DMS79 (cell line): ENCODE measurements around the gene KRTAP2-4.
"Not testable (repeated sequence)": the region's sequence is repeated elsewhere in the genome, so short reads cannot be mapped to it uniquely, and the experiment has no call there.

ENCODE experiments used
- DNase-seq: peaks from one replicate; lab custom pipeline; 2025; lab: John Stamatoyannopoulos, UW

The KRTAP2-4 gene

DNA sequence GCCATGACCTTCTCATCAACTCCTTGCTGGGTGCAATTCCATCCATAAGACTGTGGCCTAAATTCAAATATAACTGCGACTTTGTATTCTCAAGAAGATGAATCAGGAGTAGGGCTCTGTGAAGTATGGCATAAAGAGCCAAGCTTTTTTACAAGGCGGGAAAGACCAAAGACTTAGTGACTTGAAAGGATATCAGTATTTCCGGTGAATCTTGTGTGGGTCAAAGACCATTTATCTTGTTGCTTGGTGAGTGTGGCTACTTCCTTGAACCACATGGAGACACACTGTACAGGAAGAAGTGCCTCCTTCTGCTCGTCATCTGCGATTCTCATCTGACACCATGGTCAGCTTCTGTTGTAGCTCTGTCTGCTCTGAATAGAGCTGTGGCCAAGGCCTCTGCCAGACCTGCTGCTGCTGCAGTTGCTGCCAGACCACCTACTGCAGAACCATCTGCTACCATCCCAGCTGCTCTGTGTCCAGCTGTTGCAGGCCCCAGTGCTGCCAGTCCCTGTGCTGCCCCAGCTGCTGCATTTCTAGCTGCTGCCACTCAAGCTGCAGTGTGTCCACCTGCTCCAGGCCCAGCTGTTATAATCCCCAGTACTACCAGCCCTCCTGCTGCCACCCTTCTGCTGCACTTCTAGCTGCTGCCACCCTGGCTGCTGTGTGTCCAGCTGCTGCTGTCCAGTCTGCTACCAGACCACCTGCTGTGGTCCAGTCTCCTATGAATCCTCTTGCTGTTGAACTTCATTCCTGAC lies 6.1 kb upstream of the KRTAP2-4 start:
- DNase-seq, result no peak

DNA sequence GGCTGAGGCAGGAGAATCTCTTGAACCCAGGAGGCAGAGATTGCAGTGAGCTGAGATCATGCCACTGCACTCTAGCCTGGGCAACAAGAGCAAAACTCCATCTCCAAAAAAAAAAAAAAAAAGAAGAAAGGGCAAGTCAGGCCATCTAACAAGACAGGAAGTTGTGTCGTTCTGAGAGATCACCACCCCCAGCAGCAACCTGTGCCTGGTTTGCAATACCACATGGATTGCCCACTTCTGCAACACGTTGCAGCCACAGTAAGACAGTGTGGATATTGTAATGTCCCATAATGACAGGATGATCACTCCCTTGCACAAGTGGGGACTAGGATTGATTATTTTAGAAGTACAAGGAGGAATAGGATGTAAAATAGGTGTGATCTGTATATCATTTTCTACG lies 3.4 kb upstream of the KRTAP2-4 start:
- DNase-seq, result no peak

DNA sequence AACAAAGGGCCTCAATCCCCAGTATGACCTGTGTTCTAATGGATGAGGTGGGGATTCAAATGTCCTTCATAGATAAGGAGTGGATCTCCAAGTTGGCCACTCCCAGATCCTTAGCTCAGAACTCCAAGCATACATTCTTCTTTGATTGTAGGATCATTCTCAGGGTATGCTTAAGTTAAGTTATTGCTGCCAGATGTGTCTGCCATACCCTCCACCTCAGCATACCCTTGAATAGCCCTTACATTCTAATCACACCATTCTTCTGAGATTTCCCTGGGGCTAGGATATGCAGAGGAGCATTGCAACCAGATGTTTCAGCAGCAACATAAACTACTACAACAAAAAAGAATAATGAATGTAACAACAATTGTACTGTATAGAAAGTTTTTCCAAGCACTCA lies 1.6 kb upstream of the KRTAP2-4 start:
- no peak for DNase-seq

DNA sequence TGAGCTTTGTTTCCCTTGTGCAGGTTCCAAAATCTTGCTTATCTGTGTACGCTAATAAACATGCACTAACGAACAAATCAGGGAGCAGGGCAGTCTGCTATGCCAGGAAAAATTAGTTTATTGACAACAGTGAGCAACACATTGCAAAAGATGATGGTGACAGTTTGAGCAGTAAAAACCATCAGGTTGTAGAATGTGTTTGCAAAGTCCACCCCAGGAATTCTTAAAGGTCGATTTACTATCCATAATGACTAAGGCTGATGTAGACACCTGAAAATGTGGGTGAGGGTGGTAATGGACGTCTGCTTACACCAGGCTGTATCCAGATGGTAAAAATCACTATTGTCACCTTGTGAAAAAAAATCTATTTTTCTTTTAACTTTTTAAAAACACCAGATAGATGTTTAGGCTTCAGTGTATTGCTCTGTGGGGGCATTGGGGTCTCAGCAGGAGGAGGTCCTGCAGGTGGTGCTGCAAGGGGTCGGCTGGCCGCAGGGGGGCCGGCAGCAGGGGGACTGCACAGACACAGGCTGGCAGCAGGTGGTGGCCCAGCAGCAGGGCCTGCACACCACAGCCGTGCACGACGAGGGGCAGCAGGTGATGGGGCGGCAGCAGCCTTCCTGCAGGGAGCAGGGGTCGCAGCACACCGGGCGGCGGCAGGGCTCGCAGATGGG lies 526 bp downstream of the KRTAP2-4 start:
- not testable (repeated sequence) for DNase-seq

DNA sequence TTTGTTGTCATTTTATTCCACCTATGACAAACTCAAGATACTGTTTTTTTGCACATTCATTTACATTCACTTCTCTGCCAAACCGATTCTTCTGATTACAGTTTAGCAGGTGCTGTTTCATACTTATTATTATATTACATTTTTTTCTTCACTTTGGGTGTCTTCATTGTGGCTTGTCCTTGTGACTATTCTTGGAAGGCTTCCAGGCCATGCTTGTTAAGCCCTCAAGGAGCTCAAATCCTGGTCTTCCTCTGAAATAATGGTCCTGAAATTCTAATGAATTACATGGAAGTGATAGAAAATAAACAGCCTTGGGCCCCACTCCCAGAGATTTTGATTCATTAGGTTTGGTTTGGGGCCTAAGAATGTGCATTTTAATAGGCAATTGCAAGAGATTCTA lies 1.4 kb downstream of the KRTAP2-4 start:
- DNase-seq, result peak; percentile 14

DNA sequence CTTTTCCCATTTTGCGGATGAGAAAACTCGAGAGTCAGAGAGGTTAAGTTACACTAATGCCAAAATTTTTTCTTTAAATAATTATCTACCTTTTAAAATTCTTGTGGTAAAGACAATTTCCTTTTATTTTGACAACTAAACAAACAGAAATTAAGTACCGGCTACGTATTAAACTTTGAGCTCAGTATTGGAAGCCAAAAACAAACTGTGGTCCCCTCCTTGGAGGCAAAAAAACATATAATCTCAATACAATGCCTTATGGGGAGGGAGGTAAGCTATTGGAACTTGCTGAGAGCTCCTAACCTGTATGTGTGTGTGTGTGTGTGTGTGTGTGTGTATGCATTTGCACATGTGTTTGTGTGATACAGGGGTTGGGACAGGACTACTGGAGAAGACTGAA lies 2.2 kb downstream of the KRTAP2-4 start:
- no peak for DNase-seq

DNA sequence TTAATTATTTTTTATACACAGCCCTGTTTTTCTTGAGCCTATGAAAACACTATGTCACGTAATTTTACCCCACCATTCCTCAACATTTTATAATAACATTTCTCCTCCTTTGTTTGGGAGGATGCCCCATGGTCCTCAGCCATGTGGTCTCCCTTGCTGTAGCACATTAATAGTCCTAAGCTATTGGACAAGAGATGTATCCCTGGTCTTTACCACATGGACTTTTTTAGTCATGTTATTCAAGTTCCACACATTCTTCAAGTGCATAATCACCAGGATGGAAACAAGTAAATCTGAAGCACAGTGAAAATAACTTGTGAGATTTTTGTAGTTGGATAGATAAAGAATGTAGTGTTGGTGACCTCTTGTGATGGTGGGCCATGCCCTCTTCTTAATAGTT lies 3.7 kb downstream of the KRTAP2-4 start:
- no peak for DNase-seq

DNA sequence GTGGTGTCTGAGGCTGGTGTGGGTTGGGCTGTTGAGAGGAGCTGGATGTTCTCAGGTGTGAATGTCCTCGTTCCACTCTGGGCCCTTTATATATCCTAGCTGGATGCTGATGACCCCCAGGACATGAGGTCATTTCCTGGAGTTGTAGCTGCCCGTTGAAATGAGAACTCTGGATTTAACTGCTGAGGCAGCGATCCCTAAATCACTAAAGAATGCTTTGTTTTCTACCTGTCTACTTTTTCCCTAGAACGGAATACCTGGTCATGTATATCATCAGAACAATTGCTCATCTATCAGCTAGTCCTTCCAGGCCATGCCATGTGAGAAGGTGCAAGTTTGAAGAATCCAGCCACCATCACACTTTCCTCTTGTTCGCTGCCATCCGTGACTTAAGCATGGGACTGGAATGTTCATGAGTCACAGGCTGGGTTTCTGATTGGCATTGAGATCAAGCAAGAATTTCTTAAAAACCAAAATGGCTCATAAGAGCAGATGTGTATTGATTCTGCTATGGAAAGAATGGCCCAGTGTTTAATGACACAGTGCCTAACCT lies 5.6 kb downstream of the KRTAP2-4 start, which contains the start of gene KRTAP2-3:
TSS of gene KRTAP2-3 (minus strand) at position 63 of the 553 bp plus-strand sequence. CDS start 64 bp downstream, outside the sequence.
- no peak for DNase-seq

DNA sequence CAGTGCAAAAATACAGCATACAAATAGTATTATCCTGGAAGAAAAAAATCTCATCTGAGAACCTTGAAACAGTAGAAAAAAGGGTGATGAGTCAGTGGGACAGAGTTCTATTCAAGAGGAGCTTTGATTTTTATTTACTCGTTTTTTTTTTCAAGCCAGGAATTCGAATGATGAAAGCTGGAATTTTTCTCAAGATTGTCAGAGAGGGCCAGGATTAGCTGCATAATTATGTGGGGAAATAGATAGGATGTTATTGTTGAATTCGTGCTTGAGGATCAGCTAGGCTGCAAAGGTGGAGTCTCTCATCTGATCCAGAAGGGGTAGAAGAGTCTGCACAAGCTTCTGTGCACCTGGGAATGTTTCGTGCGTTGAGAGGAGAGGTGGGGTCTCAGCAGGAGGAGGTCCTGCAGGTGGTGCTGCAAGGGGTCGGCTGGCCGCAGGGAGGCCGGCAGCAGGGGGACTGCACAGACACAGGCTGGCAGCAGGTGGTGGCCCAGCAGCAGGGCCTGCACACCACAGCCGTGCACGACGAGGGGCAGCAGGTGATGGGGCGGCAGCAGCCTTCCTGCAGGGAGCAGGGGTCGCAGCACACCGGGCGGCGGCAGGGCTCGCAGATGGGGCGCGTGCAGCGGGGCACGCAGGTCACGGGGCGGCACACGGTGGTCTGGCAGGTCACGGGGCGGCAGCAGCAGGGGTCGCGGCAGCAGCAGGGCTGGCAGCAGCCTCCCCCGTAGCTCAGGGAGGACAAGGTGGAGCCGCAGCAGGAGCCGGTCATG lies 6.2 kb downstream of the KRTAP2-4 start:
- DNase-seq, result not testable (repeated sequence)

DNA sequence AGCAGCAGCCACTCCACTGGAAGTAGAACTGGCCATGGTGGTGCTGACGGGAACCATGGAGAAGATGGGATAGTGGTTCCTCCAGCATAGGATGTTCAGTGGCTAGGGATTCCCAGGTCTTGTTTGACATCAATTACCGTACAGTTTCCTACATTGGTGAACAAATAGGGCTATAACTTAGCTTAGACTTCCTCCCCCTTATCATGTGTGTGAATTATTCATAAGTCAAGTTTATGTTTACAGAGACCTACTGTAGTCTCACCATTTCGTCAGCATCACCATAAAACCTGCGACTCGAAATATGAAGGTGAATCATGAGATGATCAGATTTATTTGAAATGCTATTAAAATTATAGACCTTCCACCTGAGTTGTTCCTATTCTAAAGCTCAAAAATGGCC lies 6.9 kb downstream of the KRTAP2-4 start:
- DNase-seq, result no peak

DNA sequence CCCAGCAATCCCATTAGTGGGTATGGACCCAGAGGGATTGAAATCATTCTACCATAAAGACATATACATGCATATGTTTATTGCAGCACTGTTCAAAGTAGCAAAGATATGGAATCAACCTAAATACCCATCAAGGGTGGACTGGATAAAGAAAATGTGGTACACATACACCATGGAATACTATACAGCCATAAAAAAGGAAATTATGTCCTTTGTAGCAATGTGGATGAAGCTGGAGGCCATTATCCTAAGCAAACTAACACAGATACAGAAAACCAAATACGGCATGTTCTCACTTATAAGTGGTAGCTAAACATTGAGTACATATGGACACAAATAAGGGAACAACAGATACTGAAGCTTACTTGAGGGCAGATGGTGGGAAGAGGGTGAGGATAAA lies 8.1 kb downstream of the KRTAP2-4 start:
- DNase-seq, result no peak

DNA sequence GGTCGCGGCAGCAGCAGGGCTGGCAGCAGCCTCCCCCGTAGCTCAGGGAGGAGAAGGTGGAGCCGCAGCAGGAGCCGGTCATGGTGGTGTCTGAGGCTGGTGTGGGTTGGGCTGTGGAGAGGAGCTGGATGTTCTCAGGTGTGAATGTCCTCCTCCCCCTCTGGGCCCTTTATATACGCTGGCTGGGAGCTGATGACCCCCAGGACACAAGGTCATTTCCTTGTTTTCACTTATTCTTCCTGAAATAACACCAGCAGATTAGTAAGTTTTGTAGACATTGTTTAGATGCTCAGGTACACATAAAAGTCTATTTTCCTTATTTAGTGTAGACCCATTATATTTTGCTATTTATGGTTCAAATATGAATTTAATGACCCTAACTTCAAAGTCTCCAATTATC lies 10.5 kb downstream of the KRTAP2-4 start, which contains the start of gene KRTAP2-2:
TSS of gene KRTAP2-2 (minus strand) at position 101 of the 400 bp plus-strand sequence. CDS start at position 82, 19 bp downstream.
- DNase-seq, result not testable (repeated sequence)

DNA sequence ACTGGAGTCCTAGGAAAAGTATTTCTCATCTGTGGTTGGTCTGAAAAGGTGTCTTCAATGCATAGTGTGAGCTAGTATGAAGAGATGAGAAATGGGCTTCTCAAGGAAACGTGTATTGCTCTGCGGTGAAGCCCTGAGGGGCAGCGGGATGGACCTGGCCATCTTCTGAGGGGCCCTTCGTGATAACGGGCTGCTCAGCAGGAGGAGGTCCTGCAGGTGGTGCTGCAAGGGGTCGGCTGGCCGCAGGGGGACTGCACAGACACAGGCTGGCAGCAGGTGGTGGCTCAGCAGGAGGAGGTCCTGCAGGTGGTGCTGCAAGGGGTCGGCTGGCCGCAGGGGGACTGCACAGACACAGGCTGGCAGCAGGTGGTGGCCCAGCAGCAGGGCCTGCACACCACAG lies 11.1 kb downstream of the KRTAP2-4 start:
- not testable (repeated sequence) for DNase-seq

DNA sequence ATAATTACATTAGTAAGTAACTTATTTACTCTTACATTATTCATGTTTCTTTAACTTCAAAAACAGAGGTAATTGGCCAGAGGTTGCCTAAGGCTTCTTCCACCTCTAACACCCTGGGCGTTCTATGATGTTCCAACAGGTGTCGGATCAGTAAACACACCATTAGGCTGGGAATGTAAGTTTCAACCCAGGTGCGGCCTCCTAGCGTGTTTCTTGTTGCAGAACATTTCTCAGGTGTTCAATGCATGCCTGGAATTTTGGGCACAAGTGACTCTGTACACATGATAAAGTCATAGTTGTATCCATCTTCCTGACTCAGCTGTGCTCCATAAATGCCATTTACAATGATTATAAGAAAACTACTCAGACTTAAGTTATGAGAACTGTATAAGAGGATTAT lies 11.7 kb downstream of the KRTAP2-4 start:
- no peak for DNase-seq

DNA sequence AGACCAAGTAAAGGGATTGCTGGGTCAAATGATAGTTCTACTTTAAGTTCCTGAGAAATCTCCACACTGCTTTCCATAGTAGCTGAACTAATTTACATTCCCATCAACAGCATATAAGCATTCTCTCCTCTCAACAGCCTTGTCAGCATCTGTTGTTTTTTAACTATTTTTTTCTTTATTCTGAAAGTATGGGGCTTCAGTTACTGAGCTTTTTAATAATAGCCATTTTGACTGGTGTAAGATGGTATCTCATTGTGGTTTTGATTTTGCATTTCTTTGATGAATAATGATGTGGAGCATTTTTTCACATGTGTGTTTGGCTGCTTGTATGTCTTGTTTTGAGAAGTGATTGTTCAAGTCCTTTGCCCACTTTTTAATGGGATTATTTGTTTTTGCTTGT lies 13.1 kb downstream of the KRTAP2-4 start:
- no peak for DNase-seq

DNA sequence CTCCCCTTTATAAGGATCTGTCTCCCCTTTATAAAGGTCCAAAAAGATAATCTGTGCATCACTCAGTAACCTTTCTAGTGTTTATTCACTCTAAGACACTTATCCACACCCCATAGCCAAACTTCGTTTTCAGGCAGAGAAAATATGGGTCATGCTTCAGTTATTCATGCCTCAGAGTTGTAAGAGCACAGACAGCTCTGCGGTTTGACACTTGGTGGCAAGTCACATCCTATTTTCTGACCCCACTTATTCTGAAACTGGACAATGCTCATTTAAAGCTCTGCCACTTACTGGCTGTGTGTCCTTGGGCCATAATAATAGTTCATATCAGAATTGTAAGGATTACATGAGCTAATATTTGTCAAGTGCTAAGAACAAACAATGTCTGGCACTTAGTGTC lies 16.6 kb downstream of the KRTAP2-4 start:
- no peak for DNase-seq

DNA sequence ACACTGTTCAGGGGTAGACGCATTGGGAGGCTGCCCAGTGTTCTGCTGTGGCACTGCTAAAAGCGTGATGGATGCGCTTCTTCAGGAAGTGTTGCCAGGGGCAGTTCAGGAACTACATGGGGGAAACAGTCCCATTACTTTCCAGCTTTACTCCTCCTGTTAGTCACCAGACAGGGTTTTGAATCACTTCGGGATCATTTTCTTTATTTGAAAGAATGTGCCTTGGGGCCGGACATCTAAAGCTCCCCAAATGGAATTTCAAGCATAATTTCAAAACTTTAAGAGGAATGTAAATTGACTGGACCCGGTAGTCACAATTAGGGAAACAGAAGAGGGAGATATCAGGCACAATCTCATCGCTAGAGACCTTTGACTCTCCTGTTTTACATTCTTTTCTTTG lies 17.2 kb downstream of the KRTAP2-4 start:
- DNase-seq, result no peak

DNA sequence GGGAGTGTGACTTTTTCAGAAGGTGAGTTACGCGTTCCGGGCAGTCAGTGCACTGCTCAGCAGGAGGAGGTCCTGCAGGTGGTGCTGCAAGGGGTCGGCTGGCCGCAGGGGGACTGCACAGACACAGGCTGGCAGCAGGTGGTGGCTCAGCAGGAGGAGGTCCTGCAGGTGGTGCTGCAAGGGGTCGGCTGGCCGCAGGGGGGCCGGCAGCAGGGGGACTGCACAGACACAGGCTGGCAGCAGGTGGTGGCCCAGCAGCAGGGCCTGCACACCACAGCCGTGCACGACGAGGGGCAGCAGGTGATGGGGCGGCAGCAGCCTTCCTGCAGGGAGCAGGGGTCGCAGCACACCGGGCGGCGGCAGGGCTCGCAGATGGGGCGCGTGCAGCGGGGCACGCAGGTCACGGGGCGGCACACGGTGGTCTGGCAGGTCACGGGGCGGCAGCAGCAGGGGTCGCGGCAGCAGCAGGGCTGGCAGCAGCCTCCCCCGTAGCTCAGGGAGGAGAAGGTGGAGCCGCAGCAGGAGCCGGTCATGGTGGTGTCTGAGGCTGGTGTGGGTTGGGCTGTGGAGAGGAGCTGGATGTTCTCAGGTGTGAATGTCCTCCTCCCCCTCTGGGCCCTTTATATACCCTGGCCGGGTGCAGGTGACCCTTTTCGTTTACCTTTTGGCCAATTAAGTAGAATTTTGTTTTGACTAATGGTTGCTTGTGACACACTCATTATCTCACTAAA lies 18.8 kb downstream of the KRTAP2-4 start, which contains the start of gene KRTAP2-1:
TSS of gene KRTAP2-1 (minus strand) at position 582 of the 731 bp plus-strand sequence. CDS start at position 533, 49 bp downstream.
- not testable (repeated sequence) for DNase-seq

DNA sequence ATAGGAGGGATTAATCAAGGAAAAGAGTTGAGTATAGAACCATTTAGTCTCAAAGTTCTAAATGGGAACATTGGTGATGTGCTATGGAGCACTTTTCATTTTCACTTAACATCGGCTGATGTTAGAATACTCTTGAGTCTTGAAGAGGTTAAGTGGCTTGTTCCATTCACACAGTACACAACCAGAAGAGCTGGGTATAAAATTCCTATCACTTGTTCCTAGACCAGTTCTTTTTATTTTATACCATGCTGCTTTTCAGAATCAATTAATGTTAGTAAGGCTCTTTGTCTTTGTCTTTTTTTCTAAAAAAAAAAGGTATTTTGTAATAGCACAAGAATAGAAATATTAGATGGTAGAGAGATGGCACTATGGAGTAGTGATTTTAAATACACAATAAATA lies 22.7 kb downstream of the KRTAP2-4 start:
- no peak for DNase-seq

DNA sequence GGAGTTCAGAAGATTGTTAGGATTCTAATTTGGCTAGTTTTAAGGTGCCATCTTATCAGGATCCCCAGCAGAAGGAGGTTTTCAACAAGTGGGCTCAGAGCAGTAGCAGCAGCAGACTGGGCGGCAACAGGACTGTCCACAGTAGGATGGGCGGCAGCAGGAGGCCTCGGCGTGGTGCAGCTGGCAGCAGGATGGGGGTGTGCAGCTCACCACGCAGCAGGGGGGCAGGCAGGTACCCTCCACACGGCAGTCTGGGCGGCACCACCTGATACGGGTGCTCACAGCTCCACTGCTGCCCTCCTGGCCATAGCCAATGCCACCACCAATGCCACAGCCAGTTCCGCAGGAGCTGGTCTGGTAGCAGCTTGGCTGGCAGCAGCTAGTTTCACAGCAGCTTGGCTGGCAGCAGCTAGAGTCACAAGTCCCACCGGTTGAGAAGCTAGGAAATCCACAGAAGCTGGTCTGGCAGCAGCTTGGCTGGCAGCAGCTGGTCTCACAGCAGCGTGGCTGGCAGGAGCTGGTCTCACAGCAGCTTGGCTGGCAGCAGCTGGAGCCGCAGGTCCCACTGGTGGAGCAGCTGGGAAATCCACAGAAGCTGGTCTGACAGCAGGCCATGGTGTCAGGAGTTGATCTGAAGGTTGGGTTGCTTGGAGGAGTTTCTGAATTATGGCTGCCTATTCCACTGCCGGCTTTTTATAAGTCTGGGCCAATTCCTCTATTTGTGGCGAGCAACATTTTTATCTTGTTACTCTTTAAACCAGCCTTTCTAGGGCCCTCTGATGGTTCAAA lies 24.7 kb downstream of the KRTAP2-4 start, which contains the start of gene KRTAP1-1:
TSS of gene KRTAP1-1 (minus strand) at position 668 of the 789 bp plus-strand sequence. CDS start at position 615, 53 bp downstream.
- not testable (repeated sequence) for DNase-seq
